Pulmonary artery endothelial cell (primary cell): Measurements from ENCODE around the gene BCKDHA. TPM values are rescaled to one million over a fixed set of nuclear protein-coding genes. Genes with fewer than 3 reads are reported as not detected.
"Not testable (repeated sequence)": the region's sequence is repeated elsewhere in the genome, so short reads cannot be mapped to it uniquely, and the experiment has no call there.

ENCODE experiments used
- DNase-seq: peaks from one replicate; pipeline ENCODE4 v3.0.0-alpha.2; 2011; ENCODE audit warnings: low read depth, low spot score
- total RNA-seq: library from RNA; depleted of rRNA; stranded (reverse); fragments of >200 nt; gene quantifications from 2 replicates; pipeline ENCODE4 v1.2.3, GENCODE V29; 2014

BCKDHA gene
- total RNA-seq, 1 donor from 2014 or later, result 74.5 TPM

DNA sequence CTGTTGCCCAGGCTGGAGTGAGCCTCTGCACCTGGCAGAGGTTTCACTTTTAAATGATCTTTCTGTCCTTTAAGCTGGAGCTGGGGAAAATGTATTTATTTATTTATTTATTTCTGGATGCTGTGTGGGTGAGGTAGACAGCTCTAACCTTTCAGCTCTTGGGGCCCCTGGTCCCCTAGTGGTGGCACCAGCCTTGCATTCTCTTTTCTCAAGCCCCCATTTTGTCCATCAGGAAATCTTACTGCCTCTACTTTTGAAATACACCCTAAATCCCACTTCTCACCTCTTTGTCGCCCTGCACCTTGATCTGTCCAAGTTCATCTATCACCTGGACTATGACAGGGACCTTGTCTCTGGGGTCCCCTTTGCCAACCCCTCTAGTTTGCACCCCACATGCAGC, 31.5 kb upstream of the BCKDHA start:
- no peak for DNase-seq

DNA sequence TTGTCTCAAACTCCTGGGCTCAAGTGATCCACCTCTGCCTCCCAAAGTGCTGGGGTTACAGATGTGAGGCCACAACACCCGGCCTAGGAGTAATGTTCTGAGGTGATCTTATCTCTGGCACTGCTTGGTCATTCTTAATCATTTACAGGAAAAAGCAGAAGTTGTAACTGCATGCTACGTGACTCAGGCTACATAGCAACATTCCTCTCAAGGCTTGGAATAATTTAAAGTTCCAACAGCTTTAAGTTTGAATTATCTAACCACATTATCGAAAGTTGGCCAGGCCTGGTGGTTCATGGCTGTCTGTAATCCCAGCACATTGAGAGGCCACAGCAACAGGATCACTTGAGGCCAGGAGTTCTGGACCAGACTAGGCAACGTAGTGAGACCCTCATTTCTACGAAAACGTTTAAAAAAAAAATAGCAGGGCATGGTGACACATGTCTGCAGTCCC, 29.7 kb upstream of the BCKDHA start:
- peak; percentile 61 for DNase-seq

DNA sequence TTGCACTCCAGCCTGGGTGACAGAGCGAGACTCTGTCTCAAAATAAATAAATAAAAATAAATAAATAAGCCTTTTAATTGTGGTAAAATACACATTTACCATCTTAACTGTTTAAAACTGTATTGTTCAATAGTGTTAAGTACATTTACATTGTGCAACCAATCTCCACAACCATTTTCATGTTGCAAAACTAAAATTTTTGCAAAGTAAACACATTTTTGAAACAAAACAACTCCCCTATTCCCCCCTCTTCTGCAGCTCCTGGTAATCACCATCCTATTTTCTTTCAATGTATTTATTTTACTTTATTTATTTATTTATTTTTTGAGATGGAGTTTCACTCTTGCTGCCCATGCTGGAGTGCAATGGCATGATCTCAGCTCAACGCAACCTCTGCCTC, 27.8 kb upstream of the BCKDHA start:
- no peak for DNase-seq

DNA sequence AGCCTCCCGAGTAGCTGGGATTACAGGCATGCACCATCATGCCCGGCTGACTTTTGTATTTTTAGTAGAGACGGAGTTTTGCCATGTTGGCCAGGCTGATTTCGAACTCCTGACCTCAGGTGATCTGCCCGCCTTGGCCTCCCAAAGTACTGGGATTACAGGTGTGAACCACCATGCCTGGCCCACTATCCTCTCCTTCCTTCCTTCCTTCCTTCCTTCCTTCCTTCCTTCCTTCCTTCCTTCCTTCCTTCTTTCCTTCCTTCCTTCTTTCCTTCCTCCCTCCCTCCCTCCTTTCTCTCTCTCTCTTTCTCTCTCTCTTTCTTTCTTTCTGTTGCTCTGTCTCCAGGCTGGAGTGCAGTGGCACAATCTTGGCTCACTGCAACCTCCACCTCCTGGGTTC, 26.5 kb upstream of the BCKDHA start:
- DNase-seq, result not testable (repeated sequence)

DNA sequence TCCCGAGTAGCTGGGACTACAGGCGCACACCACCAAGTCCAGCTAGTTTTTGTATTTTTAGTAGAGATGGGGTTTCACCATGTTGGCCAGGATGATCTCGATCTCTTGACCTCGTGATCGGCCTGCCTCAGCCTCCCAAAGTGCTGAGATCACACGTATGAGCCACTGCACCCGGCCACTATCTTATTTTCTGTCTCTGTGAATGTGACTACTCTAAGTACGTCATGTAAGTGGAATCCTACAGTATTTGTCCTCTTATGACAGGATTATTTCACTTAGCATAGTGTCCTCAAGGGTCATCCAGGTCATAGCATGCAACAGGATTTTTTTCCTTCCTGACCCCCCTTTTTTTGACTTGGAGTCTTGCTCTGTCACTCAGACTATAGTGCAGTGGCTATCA, 26.1 kb upstream of the BCKDHA start:
- DNase-seq, result no peak

DNA sequence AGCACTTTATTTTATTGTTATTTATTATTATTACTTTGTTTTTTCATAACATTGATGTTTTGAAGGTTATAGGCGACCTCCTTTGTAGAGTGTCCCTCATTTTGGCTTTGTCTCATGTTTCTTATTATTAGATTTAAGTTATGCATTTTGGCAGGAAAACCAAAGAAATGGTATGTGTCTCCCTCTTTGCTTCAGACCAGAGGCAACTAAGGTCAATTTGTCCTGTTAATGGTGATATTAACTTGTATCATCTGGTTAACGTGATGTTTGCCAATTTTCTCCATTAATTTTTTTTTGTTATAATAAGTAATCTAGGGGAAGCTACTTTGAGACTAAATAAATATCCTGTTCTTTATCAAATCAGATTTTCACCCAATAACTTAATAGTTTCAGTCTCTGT, 25.1 kb upstream of the BCKDHA start:
- DNase-seq, result no peak

DNA sequence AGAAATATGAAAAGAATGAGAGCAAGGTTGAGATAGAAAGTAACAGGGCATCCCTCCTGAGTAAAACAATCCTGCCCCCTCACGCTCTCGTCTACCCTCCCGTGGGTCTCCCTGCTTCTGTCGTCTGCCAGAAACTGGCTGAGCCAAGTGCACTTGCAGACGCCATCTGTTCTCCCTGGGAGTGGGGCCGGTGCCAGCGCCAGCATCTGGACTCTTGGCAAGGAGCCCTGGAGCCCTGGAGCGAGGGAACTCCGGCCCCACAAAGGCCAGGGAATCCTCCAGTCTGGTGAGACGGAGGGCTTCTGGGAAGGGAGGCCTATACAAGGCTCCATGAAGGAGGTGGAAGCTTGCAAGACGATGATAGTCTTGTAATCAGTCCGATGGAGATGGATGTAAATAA, 23.6 kb upstream of the BCKDHA start:
- DNase-seq, result peak; percentile 68

DNA sequence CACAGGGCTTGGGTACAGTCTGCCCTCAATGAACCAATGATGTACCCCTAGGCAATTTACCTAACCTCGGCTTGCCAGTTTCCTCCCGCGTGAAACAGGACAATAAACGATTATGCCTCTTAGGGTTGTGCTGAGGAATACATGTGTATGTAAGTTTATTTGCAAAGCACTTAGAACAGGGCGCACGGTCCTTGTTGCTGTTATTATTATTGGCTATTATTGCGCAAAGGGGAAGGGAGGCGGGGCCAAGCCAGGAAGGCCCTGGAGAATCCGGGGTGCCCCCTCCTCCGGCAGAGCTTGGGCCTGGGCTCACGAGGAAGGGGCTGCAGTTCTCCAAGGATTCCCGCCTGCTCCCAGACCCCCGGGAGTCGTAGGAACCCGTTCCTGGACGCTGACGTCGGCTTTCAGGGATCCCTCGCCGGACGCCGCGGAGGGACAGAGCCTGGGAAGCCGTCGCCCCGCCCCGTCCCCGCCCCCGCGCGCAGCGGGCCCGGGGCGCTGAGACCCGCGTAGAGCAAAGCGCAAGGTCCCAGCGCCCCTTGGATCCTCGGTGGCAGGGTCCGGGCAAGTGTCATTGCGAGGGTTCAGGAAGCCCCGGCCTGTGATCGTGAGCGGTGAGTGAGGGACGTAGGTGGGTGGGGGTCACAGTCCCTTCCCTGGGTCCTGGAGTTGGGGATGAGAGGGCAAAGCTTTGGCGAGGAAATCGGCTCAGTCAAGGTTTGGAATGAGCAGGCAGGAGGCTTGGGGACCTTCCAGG, 21.2 kb upstream of the BCKDHA start, which contains the start of gene TMEM91:
TSS of gene TMEM91 (plus strand) at position 293 of the 757 bp plus-strand sequence. CDS start 1,777 bp downstream, outside the sequence.
- DNase-seq, result no peak

DNA sequence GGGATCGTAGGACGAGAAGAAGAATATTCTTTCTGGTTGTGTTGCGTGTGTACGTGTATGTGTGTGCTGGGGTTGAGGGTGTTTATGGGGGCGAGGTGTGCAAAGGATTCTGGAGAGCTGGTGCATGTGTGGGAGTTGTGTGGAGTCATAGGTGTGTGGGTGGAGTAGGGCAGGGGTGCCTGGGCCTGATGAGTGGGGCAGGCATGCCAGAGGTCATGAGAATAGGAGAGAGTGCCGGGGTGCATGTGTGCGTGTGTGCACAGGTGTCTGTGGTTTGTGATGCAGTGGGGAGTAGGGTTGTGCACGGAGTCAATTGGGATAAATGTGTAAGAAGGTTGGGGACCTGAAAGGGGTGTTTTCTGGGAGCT, 20.6 kb upstream of the BCKDHA start:
- DNase-seq, result no peak

DNA sequence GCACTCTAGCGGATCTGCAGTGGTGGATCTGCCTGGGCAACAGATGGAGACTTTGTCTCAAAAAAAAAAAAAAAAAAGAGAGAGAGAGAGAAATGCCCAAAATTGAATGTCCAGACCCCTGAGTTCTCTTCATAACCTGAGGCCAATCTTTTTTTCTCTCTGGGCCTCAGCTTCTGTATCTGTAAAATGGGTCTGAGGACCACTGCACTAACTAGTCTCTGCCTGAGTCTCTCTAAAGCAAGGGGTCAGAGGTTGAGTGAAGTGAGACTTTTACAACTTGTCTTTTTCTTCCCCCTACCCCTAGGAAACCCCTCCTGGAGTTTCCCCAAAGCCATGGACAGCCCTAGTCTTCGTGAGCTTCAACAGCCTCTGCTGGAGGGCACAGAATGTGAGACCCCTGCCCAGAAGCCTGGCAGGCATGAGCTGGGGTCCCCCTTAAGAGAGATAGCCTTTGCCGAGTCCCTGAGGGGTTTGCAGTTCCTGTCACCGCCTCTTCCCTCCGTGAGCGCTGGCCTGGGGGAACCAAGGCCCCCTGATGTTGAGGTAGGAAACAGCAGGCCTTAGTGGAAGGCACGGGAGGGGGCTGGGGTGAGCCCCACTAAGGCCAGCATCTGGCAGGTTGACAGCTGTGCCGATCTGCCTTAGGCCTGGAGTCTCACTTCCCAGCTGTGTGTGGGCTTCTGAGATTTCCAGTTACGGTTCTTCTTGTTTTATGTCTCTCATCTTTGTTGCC, 19.5 kb upstream of the BCKDHA start:
- DNase-seq, result no peak

DNA sequence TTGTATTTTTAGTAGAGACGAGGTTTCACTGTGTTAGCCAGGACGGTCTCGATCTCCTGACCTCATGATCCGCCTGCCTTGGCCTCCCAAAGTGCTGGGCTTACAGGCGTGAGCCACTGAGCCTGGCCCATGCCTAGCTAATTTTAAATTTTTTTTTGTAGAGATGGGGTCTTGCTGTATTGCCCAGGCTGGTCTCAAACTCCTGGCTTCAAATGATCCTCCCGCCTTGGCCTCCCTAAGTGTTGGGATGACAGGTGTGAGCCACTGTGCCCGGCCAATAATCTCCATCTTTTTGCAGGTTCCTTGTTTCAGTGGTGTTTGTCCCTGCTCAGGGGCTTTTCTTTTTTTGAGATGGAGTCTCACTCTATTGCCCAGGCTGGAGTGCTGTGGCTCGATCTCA, 16.1 kb upstream of the BCKDHA start:
- not testable (repeated sequence) for DNase-seq

DNA sequence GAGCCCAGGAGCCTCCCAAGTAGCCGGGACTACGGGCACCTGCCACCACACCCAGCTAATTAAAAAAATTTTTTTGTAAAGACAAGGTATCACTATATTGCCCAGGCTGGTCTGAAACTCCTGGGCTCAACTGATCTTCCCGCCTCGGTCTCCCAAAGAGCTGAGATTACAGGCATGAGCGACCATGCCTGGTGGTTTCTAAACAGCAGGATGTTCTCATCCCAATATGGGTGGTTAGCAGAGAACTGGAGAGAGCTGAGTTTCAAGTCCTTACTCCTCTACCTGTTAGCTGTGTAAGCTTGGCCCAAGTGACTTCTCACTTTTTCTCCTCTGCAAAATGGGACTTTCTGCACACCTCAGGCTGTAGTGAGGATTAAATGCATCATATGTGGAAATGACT, 13.3 kb upstream of the BCKDHA start:
- no peak for DNase-seq

DNA sequence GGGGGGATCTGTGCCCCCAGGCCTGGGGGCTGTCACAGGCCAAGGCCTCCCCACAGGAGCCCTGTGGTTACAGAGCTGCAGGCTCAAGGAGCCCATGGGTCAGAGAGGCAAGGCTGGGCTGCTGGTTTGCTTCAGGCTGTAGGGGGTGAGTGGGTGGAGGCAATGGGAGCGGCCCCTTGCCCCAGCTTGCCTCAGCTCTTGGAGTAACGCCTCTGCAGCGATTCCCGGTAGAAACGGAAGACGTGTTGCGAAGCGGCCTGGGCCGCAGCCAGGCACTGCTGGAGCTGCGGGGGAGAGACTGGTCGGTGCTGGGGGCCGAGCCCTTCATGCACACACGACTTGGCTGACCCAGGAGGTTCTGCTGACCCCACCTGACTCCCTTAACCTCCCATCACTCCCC, 11.2 kb upstream of the BCKDHA start:
- DNase-seq, result no peak

DNA sequence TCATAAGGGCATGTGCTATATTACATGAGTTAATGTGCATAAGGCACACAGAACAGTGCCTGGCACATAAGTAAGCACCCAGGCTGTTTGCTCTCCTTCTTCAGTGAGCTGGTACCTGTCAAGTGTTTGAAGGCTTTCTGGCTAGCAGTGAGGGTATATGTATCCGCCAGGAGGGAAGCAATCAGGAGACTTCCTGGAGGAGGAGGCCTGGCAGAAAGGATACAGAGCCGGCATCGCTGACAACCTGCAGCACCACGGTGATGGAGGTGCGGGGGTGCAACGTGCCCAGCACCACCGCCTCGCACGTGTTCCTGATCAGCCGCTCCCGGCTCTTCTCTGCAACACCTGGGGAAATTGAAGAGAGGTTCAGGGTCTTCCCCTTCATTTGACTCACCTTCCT, 6.0 kb upstream of the BCKDHA start:
- DNase-seq, result no peak

DNA sequence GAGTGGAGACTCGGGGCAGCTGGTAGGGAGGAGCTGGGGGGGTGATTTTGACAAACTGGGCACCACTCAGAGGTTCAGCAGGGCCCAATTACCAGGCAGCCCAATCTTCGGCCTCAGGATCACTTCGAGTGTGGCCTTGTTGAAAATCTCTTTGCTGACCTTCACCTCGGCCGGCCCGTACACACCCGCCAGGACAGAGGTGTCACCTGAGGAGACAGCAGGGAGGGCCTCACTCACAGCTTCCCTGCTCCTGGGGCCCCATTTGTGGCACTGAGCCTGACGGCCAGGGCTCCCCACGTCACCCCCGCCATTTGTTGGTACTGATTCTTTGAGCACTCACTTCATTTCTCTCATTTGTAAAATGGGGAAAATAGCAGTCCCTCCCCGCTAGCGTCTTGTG, 4.8 kb upstream of the BCKDHA start:
- DNase-seq, result no peak

DNA sequence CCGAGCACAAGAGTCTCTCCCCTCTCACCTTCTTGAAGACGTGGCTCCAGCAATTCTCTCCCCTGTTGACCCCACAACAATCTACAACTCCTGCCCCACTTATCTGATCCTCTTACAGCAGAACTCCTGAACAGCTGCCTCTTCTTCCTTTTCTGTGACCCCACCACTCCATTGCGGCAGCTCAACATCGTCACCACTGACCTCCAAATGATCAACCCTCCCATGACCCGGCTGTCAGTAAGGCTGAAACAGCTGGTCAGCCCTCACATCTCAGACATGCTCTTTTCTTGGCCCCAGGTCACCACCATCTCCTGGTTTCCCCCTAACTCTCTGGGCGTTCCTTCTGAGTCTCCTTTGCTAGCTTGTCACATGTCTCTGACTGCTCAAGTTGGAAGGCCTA, 2.3 kb upstream of the BCKDHA start:
- DNase-seq, result no peak

DNA sequence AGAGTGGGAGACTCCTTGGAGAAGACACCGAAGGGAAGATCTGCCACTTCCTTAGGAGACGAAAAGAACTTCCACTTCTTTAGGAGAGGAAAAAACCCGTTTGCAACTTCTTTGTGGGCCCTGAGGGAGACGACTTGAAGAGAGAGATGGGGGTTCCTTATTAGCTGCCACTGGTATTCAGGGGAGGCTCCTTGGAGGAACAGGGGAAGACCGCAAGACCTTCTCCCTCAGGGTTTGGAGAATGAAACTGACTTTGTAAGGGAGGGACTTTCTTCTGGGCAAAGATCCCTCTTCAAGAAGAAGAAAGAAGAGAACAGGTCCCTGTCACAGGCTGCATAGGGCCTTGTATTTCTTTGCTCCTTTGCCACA, 416 bp downstream of the BCKDHA start:
- no peak for DNase-seq

DNA sequence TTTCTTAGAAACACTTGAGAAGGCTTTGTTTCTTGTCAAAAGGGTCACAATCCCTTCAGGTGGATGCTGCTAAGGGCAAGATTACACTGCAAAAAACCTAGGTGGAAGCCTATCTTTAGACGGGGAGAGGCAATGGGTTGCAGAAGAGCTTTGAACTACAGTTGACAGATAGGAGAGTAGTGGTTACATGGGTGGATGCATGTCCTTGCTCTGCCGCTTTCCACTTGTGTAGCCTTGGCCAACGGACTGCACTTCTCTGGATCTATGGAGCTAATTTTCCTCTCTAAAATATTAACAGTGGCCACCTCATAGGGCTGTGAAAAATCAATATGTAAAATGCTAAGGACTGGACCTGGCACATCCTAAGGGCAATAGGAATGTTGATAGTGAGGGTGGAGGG, 980 bp downstream of the BCKDHA start:
- DNase-seq, result no peak

DNA sequence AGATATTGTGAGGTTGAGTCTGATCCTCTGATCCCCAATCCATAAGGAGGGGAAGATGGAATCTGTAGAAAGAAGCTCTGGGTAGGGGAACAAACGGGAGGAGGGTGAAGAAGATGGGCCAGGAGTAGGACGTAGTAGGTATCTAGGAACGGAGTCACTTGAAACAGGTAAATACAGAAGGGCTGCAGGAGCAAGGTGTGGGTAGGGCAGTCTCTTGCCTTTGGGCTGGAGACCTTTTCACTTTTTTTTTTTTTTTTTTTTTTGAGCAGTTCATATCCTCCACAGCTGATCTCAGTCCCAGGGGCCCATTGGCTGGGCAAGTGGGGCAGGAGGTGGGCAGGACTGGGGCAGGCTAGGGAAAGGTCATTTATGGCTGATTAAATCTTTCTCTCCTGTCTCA, 1.5 kb downstream of the BCKDHA start:
- no peak for DNase-seq

DNA sequence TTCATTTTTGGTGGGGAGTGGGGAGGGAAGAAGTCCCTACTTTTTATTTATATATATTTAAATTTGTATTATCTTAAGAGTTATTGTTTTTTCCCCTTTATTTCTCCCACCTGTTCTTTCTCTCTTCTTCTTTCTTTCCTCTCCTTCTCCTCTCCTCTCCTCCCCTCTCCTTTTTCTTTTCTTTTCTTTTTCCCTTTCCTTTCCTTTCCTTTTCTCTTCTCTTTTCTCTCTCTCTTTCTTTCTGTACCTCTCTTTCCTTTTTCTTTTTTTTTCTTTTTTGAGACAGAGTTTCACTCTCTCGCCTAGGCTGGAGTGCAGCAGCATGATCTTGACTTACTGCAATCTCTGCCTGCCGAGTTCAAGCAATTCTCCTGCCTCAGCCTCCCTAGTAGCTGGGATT, 1.9 kb downstream of the BCKDHA start:
- DNase-seq, result no peak

DNA sequence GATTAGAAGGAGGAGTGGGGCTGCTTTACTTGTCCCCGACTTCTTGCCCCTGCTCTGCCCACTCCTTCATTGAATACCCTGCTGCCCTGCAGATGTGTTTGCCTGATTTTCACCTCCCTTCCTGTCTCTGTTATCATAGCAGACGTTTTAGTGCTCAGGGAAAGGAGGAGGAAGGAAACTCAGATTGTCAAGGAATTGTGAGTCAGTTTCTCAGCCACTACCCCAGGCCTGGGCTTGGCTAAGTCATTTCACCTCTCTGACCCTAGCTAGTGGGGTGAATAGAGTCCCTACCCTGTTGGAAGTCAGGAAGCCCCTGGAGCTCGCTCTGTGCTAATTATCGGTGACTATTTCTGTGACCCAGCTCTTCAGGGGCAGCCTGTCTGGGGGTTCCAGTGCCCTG, 3.9 kb downstream of the BCKDHA start:
- peak; percentile 65 for DNase-seq

DNA sequence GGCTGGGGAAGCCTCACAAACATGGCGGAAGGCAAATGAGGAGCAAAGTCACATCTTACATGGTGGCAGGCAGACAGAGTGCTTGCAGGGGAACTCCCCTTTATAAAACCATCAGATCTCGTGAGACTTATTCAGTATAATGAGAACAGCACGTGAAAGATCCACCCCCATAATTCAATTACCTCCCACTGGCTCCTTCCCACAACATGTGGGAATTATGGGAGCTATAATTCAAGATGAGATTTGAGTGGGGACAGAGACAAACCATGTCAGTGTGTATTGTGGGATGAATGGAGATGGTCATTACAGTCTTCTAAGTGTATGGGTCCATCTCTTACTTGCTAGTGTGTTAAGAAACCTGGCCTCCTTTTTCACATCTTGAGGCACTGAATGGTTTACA, 4.4 kb downstream of the BCKDHA start:
- DNase-seq, result no peak
